Measurements from ENCODE around the gene WASF2.

DNA sequence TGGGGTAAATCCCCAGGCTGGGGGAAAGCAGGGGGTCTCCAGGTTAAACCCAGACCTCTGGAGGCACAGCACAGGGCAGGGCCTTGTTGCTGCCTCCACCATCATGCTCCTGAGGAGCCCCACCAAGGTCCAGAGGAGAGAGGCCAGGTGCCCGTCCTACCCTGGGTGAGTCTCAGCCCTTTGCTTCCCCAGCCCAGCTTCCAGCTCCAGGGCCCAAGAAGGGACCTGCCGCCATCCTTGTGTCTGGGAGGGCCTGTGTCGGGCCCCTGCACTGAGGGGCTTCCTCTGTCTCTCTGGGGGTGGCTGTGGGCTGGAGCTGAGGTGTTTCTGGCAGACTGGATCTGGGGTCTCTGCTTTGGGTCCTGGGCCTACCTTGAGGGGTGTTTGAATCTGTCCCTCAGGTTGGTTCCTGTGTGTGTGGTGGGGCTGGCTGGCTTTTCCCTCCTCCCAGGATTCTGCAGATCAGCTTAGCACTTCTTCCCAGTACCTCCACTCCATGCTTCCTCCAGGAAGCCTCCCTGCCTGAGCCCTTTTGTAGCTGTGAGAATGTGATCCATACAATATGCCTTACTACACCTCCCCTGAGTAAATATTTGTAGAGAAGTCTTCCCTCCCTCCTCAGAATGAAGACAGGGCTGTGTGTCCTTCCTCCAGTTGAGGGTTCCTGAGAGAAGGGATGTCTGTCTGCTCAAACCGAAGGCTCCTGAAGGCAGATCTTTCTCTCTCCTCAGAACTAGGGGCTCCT is 91.4 kb downstream of the WASF2 start:
- TF ChIP-seq POLR2AphosphoS5 (IDR thresholded peaks at IDR 0.05; ENCODE audit: borderline replicate concordance, low read depth, low read length): no peak
- no peak for TF ChIP-seq EZH2 (IDR thresholded peaks at IDR 0.05)
- no peak for TF ChIP-seq FOXP2 (optimal IDR thresholded peaks at IDR 0.05; ENCODE audit: control extremely low read depth, extremely low read length, insufficient read depth)

All from SK-N-MC (cell line).